NCI-H1694 treated with DMSO at 0.1 percent for 48 hours (cell line): Measurements from ENCODE around the gene IQGAP3.
A peak's percentile ranks its signal among the peaks of the same experiment; 100 is the strongest.

ENCODE experiments used
- DNase-seq: peaks from one replicate; lab custom pipeline; 2025; lab: John Stamatoyannopoulos, UW

IQGAP3 gene

DNA sequence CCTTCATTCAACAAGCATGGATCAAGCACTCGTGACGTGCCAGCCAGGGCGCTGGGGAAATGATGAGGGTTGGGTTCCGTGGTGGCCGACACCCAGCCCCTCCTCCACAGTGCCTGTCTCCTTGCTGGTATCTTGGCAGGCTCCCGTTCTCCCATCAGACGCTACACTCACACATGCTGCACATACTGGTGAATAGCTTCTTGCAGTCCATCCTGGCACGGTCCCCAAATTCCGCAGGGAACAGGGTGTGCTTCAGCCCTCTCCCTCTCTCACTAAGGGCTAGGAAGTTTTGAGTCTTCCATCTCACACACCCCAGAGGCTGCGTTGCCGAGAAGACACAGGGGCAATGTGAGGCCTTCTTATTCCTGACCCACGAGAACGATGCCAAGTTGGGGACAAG is 61.7 kb downstream of the IQGAP3 start:
- DNase-seq = no peak

DNA sequence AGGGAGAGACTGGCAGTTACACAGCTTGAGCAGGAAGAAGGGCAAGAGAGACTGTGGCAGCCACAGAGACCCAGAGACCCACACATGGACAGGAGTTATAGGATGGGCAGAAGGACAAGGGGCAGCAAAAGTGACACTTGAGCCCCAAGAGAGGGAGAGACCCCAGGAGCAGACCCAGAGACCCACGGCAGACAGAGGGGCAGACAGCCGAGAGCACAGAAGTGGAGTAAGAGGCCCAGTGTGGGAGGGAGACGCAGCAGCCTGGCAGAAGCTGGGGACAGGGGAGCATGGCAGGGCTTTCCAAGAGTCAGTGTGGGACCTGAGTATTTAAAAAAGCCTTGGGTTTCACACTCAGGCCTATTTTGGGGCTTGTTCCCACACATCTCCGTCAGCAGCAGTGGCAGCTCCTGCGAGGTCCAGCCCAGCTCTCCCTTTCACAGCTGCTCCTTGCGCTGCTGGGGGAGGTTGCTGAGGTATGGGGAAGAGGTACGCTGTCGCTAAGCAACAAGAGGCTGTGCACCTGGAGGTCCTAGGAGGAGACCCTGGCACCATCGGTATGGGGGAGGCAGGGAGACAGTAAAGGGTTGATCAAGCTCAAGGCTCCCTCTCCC is 62.8 kb downstream of the IQGAP3 start:
- no peak for DNase-seq

DNA sequence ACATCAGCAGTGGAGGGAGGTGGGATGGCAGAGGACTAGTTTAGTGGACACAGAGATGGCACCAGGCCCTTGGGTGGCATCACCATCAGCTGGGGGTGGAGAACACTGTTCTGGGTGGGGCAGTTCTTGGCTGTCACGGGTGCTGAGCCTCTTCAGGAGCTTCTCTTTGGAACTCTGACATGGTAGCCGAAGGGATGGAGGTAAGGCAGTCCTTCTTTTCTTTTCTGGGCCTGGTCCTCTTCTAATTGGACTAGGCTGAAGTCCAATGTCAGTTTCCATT is 63.5 kb downstream of the IQGAP3 start:
- DNase-seq = no peak

DNA sequence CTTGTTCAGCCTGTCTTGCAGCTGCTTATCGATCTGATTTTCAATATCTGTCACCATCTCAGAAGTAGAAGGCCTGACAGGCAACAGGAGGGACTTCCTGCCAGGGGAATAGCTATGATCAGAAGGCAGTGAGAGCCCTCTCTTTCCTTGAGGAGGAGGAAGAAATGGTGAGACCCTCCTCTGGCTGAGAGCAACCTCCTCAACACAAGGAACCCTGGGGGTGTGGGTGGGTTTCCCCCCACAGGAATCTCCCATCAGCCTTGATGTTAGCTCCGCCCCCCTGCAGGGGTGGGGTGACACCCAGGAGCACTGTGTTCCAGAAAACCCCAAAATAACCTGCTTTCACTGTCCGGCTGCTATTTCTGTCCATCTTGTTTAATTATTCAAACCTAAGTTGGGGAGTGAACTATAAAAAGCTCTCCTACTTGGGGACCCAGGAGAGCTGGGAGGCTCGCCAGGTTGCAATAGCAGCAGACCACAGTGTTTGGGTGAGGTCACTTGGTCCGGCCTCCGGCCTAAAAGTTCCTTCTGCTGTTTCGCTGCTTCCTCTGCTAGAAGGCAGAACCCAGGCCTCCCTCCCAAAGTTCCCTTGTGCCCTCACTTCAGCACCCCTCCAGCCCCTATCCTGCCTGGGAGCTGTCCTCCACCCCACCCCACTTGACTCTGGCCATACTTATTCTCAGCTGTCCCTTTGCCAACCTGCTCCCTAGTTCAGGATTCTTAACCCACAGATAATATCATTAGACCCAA is 64.0 kb downstream of the IQGAP3 start:
- no peak for DNase-seq

DNA sequence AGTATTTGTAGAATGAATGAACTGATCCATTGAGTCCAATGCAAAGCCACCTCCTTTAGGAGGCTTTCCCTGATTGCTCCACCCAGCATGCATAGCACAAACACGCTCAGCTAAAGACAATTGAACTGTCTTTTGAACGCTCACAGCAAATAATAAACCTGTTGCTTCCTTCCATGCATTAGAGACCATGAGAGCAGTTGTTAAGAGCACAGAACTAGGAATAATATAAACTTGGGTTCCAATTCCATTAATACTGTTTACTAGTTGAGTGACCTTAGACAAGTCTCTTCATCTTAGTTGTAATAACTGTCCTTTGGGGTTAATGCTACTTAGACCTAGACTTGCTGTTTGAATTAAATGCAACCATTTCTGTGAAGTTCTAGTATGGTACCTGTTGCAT is 65.9 kb downstream of the IQGAP3 start:
- DNase-seq = no peak

DNA sequence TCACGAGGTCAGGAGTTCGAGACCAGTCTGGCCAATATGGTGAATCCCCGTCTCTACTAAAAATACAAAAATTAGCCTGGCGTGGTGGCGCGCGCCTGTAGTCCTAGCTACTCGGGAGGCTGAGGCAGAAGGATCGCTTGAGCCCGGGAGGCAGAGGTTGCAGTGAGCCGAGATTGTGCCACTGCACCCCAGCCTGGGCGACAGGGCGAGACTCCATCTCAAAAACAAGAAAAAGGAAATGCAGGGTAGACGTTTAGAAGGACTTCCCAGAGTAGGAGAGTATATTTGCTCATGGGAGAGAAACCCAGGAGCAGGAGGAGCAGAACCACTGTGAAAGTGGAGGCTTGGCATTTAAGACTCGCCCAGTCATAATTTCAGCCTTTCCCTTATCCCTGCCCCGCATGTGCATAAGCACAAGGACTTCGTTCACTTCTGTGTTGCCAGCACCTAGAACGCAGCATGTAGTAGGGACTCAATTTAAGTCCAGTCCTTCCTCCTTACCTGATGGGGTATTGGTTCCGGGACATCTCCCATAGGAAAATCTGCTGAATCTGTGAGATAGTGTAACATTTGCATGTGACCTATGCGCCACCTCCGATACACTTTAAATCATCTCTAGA is 66.6 kb downstream of the IQGAP3 start:
- DNase-seq = no peak

DNA sequence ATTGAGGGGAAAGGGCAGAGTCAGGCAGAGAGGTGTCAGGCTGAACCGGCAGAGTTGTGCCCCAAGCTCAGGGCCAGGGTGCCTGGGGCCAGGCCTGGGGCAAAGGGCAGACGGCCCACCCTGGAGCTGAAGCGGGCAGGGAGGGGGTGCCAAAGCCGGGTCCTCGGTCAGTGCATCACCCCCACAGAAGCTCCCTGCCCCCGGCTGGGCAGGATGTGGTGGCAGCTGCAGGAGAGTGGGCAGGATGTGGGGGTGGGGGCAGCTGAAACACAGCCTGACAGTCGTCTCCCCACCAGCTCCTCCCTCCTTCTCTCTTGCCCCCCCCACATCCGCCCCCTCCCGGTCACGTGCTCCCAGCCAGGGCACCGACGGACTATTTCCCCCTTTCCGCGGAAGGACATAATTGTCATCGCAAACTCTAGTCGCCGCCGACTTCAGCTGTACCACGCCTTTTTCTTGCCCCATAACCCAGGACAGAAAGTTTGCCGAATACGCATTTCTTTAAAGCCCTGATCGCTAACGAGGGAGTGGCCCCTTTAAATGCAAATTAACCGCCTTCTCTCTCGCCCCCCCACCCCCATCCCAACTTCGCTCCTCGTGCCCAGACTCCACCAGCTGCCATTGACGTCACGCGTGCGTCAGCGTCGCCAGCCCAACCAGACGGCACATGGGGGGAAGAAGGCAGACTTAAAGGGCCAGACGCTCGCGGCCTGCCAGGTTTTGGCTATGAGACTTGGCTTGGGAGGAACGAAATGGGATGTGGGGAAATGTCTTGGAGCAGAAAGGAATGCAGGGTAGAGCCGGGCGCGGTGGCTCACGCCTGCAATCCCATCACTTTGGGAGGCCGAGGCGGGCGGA is 67.3 kb downstream of the IQGAP3 start:
- peak; percentile 96 for DNase-seq

DNA sequence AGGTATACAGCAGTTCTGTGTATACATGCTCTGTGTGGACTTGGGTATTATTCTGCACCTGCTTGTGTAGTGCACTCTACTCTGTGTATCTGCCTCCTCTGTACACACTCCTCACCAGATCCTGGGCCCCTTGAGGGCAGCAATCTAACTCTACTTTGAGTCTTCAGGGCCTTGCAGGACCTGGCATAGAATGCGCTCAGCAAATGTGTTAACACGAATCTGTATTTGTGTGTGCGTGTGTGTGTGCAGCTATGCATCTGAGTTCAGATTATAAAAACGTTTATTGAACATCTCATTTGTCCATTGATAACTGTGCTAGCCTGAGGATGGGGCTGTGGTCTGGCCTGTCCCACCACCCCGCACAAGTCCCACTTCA is 67.9 kb downstream of the IQGAP3 start:
- no peak for DNase-seq

DNA sequence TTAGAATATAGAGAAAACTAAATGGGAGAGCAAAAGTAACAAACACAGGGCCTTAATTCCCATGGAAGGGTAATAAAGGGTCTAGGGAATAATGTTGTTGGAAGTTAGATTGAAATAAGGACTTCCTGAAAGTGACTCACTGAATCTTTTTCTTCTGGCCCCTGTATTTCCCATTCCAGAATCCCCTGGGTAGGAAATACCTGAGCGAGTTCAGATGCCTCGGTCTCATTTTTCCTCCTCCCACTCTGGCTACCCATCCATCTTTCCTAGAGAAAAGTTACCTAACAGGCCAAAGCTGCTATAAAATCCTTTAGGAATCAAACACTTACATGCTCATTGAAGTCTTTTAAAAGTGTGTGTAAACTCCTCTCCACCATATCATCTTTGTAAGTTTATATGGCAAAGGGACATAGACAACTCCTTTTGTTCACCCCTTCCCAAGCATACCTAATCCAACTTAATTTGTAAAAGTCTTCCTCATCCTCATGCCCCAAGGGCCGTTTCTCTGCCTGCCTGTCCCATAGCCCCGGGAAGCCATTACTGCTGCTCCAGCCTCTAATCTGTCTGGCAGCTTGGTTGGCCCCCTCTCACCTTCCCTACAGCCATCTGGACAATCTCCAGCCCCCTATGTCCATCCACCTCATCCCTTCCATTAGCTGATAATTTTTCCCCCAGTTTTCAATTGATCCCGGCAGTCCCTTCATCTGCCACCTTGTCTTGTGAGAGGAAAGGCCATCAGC is 68.5 kb downstream of the IQGAP3 start:
- no peak for DNase-seq

DNA sequence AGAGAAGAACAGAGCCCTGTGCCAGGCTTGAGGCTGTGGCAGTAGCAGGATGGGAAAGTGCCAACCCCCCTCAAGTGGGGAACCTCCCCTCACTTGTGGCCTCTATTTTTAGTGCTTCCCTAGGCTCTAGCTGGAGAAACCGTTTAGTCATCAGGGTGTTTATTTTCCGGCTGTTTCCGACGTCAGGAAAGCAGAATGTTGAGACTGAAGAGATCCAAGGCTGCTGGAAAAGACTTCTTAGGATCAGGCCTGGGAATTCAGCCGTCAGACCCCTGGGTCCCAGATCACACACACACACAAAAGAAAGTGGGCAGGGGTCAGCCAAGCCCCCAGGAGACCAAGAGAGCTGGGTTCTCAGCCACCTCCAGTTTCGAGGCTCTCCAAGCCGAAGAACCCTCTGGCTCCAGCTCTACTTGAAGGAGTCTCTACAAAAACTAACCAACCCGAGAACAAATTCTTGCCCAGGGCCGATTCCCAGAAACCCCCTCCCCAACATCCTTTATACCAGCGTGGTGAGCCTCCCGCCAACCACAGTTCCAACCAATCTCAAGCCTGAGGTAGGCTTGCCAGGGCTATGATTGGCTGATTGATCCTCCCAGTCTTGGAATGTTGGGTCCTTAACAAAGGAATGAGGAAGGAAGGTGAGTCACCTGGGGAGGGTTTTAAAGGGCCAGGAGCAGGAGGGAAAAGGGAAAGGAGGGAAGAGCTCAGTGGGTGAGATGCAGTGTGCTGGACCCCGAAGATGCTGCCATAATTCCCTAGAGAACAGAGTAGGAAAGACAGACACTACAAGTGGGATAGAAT is 69.3 kb downstream of the IQGAP3 start:
- peak; percentile 32 for DNase-seq

DNA sequence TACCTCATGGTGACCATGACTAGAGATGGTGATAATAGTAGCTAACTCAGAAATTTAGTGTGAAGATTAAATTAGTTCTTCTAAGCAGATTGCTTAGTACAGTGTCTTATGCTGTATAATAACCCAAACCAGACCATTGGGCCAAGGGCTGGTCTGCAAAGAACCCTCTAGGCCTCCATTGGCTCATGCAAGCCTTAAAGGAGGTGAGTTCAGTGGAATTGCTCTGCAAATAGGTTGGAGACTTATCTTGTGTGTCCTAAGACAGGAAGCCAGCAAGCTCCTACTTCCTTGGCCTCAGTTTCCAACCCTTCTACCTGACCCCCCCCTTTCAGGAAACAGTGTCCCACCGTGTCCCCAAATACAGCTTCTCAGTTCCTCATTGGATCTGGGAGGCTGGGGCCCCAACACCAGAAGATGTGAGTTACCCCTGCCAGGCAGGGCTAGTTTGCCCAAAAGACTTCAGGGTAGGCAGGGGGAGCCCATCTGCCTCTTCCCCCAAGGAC is 69.9 kb downstream of the IQGAP3 start:
- DNase-seq = no peak

DNA sequence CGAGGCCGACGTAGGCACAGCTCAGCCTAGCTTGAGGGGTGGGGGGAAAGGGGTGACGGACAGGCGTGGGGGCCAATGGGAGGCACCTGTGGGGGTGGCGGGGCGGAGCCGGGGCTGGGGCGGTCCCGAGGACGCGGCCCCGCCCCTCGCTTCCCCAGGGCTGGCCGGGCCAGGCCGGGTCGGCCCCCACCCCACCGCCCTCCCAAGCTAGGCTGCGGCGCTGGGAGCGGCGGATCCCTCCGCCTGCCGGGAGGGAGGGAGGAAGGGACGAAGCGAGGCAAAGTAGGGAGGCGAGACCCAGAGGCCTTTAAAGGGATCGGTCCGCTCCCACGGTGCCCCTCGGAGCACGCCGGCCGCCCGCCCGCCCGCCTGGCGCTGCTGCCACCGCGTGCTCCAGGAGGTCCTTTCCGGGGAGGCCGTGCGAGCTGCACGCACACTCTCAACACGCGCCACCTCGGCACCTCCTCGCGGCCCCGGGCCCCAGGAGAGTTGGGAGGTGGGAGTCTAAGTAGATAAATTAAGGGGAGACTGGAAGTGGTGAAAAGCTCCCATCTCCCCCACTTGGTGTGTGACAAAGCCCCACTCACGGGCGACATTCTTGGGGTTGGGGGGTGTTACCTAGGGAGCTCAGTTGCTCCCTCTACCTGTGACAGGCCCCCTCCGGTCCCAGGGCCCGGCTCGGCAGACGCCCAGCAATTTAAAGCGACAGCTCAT is 71.4 kb downstream of the IQGAP3 start:
- peak; percentile 95 for DNase-seq

DNA sequence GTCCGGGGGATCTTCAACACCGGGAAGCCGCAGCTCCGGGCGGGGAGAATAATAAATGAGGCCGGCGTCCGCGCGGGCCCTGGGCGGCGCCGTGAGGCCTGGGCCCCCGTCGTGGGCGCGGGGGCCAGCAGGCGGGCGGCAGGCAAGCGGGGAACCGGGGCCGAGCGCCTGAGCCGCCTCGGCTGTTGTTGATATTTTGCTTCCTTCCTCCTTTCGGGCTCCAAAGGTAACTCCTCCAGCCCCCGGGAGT is 71.9 kb downstream of the IQGAP3 start, which contains the start of gene MEF2D:
TSS of gene MEF2D (minus strand) at position 233 of the 250 bp plus-strand sequence. CDS start 17,483 bp downstream, outside the sequence.
- DNase-seq = no peak

DNA sequence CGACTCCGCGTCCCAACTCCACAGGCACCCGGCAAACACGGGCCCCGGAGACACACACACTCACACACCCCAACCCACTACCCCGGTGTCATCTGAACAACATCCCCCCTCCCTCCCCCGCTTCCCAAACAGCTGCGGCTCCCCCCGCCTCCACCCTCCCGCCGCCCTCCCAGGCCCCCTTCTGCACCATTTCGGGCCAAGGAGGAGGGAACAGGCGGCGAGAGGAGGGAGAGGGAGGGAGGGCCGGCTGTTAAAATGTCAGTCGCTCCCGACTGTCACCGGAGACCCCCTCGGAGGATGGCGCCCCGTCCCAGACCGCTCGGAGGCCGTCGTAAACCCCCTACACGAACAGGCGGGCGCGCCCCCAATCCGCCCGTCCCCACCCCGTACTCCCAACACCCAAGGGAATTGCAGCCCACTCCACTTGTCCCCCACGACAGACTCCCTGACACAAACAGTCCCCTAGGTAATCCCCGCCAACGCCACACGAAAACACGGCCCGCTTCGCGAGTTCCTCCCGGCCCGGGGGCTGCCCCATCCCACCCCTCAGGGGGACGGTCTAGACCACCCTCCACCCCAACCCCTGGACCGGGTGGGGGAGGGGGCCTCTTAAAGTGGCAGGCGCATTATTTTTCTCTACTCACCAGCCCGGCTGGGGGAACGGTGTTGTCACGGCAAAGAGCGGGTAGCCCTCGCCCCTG is 72.4 kb downstream of the IQGAP3 start:
- peak; percentile 61 for DNase-seq

DNA sequence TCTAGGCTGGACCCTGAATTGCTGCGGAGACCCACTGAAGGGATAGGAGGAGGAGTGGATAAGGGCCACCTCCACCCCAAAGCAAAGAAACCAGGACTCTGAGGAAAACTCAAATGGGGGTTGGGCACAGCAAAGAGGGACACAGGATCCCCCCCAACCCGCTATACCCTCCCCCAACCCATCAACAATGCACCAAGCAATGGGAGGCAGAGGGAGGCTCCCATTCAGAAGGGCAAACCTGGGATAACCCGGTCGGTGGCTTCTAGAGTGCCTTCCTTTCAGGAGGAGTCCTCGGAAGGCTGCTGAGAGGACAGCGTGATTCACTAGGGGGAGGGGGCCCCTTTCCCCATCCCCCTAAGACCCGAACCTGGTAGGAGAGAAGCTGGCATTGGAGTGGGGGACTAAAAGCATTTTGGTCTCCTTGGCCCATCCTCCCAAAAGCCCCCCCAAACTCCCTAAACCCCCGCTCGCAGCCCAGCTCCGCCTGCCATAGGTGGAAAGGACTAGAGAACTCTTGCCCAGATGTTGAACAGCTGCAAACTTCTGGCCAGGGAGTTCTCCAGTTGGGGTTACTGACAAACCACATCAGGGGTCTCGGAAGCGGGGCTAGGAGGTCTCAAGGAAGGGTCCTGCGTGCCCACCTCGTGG is 73.0 kb downstream of the IQGAP3 start:
- DNase-seq = no peak

DNA sequence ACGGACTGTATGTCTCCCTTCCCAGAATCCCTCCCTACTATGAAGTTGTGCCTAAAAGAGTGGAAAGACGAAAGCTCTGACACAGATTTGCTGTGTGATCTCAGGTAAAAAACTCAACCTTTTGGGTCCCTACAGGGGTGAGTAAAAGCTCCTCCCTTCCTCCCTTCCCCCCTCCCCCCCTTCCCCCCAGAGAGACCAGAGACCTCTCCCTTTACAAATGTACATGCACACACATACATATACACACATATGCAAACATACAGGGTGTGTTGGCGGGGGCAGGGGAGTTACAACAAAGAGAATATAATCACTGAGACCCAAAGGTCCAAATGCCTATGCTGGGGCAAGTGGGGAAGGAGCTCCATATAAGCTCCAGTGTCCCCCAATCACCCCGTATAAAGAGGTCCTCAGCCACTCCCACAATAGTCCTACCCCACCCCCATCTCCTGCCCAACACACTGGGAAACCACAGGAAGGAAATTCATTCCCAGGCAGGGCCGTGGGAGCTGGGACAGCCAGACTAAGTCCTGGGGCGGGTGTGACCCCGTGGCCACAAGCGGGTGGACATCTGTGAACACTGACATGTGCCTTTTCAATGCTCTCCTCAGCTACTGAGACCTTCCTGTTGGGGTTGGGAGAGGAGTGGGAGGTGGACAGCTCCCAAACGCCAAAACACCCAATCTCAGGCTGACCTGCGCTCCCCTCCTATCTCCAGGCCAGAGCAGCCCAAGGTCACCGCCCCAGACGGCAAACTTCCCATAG is 73.8 kb downstream of the IQGAP3 start:
- DNase-seq = no peak

DNA sequence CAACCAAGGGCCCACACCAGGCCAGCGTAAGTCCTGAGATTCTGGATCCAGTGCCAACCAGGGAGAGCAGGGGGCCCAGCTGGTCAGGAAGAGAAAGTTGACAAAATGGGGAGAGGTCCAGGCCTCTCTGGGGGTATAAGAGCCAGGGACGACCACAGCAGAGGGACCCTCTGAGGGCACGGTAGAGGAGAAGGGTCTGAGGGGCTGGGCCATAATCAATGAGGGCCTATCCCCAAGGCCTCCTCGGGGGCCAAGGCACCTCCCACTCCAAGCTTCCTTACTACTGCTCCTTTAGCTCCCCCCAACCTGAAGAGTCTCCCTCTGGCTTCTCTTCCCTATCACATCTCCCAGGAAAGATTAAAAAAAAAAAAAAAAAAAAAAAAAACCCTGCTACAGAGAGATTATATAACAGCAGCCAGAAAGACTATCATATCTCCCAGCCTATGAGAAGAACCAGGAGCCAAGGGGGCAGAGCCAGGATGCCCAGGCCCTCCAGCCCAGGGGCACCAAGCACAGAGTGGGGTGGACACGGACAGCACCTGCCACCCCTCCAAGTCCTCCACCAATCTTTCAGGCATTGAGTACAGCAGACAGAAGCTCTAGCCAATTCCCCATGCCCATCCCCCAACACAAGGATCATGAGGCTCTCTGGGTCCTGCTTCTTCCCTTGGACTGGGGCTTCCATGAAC is 74.5 kb downstream of the IQGAP3 start:
- no peak for DNase-seq
